Immature natural killer cell (primary cell): Measurements from ENCODE around the gene POLR2C. TPM values are rescaled to one million over a fixed set of nuclear protein-coding genes. Genes with fewer than 3 reads are reported as not detected.
A peak's percentile ranks its signal among the peaks of the same experiment; 100 is the strongest.

Experiments used
- DNase-seq, 3 donors: peaks; one replicate each; pipeline ENCODE4 v3.0.0; 2022; ENCODE audit warnings: mixed read lengths in 1 of 3
- H3K27ac Mint-ChIP-seq, 6 donors: one replicate each; pipeline ENCODE4 v1.8.0; 2020; ENCODE audit warnings: mixed read lengths in 6 of 6, mild to moderate bottlenecking in 5 of 6, inconsistent platforms in 4 of 6, moderate library complexity in 3 of 6
- H3K27me3 Mint-ChIP-seq, 3 donors: one replicate each; pipeline ENCODE4 v1.8.0; 2020 to 2021; ENCODE audit warnings: low read depth in 3 of 3, mild to moderate bottlenecking in 3 of 3, mixed read lengths in 3 of 3, moderate library complexity in 3 of 3, inconsistent platforms in 1 of 3
- H3K36me3 Mint-ChIP-seq, 3 donors: one replicate each; pipeline ENCODE4 v1.8.0; 2020; ENCODE audit warnings: mixed read lengths in 3 of 3, inconsistent platforms in 2 of 3, mild to moderate bottlenecking in 2 of 3
- H3K4me1 Mint-ChIP-seq, 2 donors: one replicate each; pipeline ENCODE4 v1.8.0; 2020; ENCODE audit warnings: inconsistent platforms in 2 of 2, mild to moderate bottlenecking in 2 of 2, mixed read lengths in 2 of 2, moderate library complexity in 1 of 2
- H3K4me3 Mint-ChIP-seq, 5 donors: one replicate each; pipeline ENCODE4 v1.8.0; 2020; ENCODE audit warnings: mild to moderate bottlenecking in 5 of 5, mixed read lengths in 5 of 5, inconsistent platforms in 3 of 5, moderate library complexity in 3 of 5
- H3K9me3 Mint-ChIP-seq, 6 donors: one replicate each; pipeline ENCODE4 v1.8.0; 2020; ENCODE audit warnings: mild to moderate bottlenecking in 6 of 6, mixed read lengths in 6 of 6, inconsistent platforms in 4 of 6, moderate library complexity in 3 of 6
- polyA plus RNA-seq, 3 donors: library from polyadenylated mRNA; unstranded; fragments of 300-500 nt; fragmentation: Illumina TruSeq; gene quantifications; one replicate each; pipeline ENCODE4 v1.2.3, GENCODE V29; 2021

POLR2C gene
- polyA plus RNA-seq, 3 donors from 2014 or later: 38.9 to 60.9 (median 41.6) TPM

DNA sequence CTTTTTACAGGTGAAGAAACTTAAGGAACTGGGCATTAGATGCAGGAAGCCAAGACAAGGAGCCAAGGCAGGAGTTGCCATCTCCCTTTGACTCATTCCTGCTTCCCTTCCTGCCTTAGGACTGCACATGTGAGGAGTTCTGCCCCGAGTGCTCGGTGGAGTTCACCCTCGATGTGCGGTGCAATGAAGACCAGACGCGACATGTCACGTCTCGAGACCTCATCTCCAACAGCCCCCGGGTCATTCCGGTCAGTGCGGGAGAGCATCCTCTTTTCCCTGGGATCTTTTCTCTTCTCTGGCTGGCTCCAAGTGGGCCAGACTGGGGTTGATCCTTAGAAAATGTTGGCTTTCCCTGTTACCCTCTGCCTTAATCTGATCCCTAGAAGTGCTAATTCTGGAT is 6.6 kb downstream of the POLR2C start:
- DNase-seq: no peak
- Mint-ChIP-seq H3K9me3 (no peaks in the 10 kb centered on the region), H3K36me3 (peaks cover 8 to 32% (median 13%) of the 10 kb centered on the region in 3 donors), H3K4me1 (peaks cover 12 to 30% of the 10 kb centered on the region in 2 donors), H3K27me3 (peaks cover 0 to 1% (median 0%) of the 10 kb centered on the region in 3 donors), H3K4me3 (no peak overlapping the region), H3K27ac (no peak overlapping the region)

DNA sequence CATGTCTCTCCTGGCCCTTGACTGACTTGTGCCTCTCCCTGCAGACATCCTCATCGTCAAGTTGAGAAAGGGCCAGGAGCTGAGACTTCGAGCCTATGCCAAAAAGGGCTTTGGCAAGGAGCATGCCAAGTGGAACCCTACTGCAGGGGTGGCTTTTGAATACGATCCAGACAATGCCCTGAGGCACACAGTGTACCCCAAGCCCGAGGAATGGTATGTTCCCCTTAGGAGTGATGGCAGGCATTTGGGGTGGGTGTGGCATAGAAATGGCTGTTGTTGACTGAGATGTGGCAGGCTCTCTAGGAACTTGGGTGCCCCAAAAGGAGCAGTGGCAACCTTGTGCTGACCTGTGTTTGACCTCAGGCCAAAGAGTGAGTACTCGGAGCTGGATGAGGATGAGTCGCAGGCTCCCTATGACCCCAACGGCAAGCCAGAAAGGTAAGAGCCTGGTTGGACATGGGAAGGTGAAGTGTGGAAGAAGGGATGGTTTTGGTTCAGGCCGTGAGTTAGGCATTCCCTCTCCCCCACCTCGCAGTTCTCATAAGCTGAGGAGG is 7.5 kb downstream of the POLR2C start:
- no peak overlapping the region for H3K4me3 Mint-ChIP-seq
- no peaks in the 10 kb centered on the region for H3K9me3 Mint-ChIP-seq
- DNase-seq: no peak
- peaks cover 4 to 30% (median 13%) of the 10 kb centered on the region in 3 donors for H3K36me3 Mint-ChIP-seq
- no peak overlapping the region for H3K27ac Mint-ChIP-seq
- peaks cover 0 to 1% (median 0%) of the 10 kb centered on the region in 3 donors for H3K27me3 Mint-ChIP-seq
- peaks cover 9 to 22% of the 10 kb centered on the region in 2 donors for H3K4me1 Mint-ChIP-seq

DNA sequence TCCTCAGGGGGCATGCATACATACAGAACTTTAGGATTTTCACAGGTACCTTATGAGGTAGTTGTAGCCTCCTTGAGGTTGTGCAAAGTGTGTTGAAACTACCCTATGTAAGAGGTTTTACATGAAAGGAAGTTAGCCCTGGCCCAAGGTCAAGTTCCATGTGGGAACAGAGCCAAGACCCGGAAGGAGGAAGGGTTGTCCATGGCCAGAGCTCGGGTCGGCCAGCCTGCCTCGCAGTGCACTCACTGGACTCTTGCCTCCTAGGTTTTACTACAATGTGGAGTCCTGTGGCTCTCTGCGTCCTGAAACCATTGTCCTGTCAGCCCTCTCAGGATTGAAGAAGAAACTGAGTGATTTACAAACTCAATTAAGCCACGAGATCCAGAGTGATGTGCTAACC is 8.2 kb downstream of the POLR2C start:
- Mint-ChIP-seq H3K4me3 (no peak overlapping the region), H3K36me3 (peaks cover 0 to 30% (median 13%) of the 10 kb centered on the region in 3 donors), H3K4me1 (peaks cover 6 to 15% of the 10 kb centered on the region in 2 donors), H3K27ac (no peak overlapping the region), H3K9me3 (no peaks in the 10 kb centered on the region), H3K27me3 (peaks cover 0 to 1% (median 0%) of the 10 kb centered on the region in 3 donors)
- DNase-seq: no peak

DNA sequence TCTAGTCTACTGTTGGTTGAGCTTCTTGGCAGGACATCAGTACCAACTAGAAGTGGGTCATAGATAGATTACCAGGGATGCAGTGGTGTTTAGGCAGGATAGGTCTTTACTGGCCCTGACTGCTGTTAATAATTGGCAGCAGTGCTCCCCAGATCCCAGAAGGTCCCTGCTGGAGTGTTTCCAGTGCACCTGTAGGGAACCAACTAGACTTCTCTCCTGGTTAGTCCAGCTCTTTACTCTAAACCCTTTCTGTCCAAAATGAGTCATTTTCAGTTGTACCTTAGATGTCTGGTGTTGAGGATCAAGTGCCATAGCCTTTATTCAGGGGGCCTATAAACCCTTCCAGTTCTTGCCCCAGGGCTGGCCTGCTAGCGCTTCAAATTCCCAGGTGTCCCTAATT is 8.7 kb downstream of the POLR2C start:
- H3K4me3 Mint-ChIP-seq: no peak overlapping the region
- H3K27ac Mint-ChIP-seq: peak overlapping the region in 1 of 6 donors; percentile 7
- peaks cover 6 to 13% of the 10 kb centered on the region in 2 donors for H3K4me1 Mint-ChIP-seq
- no peaks in the 10 kb centered on the region for H3K27me3 Mint-ChIP-seq
- no peaks in the 10 kb centered on the region for H3K9me3 Mint-ChIP-seq
- peaks cover 0 to 26% (median 13%) of the 10 kb centered on the region in 3 donors for H3K36me3 Mint-ChIP-seq
- no peak for DNase-seq

DNA sequence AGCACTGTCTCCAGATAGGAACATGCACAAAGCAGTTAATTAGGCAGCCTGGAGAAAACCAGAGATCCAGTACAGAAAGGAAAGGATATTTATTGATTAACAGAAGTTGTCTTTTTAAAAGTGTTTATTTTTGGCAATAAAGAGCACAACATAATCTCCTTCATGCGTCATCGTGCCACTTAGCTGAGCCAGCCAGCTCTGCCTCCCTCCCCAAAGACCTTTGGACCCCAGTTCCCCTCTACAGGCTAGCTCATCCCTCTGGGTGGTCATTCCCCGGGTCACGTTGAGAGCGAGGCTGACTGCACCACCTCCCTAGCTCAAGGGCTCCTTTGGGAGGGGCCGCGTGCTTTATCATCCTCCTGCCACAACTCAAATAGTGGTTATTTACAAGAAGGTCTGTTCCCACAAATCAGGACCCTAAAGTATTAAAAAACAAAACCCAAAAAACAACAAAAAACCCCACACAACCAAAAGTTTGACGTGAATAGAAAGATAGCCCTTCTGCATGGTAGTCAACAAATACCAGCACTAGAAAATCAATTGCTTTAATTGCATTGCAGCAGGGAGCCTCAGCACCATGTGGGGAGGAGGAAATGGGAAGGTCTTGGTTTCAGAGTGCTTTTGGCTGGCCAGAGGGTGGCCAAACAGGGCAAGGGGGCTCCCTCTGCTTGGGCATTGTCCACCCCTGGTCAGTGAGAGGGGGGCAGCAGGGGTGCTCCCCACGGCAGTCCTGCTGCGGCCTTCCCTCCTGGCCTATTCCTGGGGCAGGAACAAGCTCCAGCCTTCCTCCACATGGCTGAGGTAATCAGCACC is 9.6 kb downstream of the POLR2C start:
- H3K36me3 Mint-ChIP-seq: peaks cover 0 to 26% (median 13%) of the 10 kb centered on the region in 3 donors
- H3K27ac Mint-ChIP-seq: peak overlapping the region in 2 of 6 donors; percentile 3 to 14
- H3K4me3 Mint-ChIP-seq: no peak overlapping the region
- H3K4me1 Mint-ChIP-seq: peaks cover 10 to 18% of the 10 kb centered on the region in 2 donors
- no peak for DNase-seq
- H3K9me3 Mint-ChIP-seq: no peaks in the 10 kb centered on the region
- H3K27me3 Mint-ChIP-seq: no peaks in the 10 kb centered on the region

DNA sequence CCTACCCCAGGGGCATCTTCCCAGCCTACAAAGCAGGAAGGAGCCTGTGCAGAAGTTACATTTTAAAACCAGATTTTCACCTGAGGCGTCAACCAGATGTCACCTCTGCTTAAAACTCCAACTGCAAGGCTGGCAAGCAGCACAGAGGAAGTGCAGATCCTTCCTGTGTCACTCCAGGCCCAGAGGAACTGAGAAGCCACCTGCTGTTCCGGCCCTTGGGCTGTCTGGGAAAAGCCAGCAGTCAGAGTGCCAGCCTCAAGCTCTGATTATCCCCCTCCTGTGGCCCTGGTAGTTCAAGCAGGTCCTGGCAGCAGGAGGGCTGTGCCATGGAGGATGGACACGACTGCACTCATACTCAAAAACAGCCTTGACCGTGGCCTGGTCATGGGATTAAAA is 10.2 kb downstream of the POLR2C start:
- H3K27me3 Mint-ChIP-seq: peaks cover 0 to 2% (median 1%) of the 10 kb centered on the region in 3 donors
- H3K36me3 Mint-ChIP-seq: peaks cover 0 to 26% (median 11%) of the 10 kb centered on the region in 3 donors
- no peak for DNase-seq
- H3K4me1 Mint-ChIP-seq: peaks cover 10 to 18% of the 10 kb centered on the region in 2 donors
- no peaks in the 10 kb centered on the region for H3K9me3 Mint-ChIP-seq
- H3K4me3 Mint-ChIP-seq: no peak overlapping the region
- H3K27ac Mint-ChIP-seq: peak overlapping the region in 3 of 6 donors; percentile 17 to 53 (median 24)

DNA sequence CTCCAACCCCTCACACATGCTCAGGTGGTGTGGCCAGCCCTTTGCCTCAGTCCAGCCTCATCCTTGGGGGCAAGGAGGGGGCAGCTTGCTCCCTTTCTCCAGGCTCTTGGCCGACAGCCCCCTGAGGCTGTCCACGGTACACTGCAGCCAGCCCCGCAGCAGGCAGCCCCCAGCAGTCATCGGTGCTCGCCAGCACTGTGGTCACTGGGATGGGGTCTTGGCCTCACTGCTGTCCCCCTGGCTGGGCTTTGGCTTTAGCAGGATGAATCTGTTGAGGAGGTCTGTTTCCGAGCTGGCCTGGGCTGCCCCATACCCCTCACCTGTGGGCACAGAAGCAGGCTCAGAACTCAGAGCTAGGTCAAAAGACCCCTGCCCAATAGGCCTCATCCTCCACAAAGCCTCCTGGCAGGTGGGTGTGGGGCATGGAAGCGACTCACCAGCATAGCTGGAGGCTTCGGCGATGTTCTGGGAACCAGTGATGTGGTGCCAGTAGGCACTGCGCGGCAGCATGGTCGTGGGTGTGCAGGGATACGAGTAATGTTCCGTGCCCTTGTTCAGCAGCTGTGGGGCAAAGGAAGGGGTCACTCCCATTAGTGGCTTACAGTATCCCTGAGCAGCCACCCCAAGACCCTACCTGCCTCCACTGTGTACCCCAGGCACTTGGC is 10.8 kb downstream of the POLR2C start:
- DNase-seq: no peak
- no peak overlapping the region for H3K4me3 Mint-ChIP-seq
- peaks cover 0 to 24% (median 6%) of the 10 kb centered on the region in 3 donors for H3K36me3 Mint-ChIP-seq
- peaks cover 10 to 16% of the 10 kb centered on the region in 2 donors for H3K4me1 Mint-ChIP-seq
- no peaks in the 10 kb centered on the region for H3K9me3 Mint-ChIP-seq
- peaks cover 0 to 2% (median 1%) of the 10 kb centered on the region in 3 donors for H3K27me3 Mint-ChIP-seq
- H3K27ac Mint-ChIP-seq: no peak overlapping the region

DNA sequence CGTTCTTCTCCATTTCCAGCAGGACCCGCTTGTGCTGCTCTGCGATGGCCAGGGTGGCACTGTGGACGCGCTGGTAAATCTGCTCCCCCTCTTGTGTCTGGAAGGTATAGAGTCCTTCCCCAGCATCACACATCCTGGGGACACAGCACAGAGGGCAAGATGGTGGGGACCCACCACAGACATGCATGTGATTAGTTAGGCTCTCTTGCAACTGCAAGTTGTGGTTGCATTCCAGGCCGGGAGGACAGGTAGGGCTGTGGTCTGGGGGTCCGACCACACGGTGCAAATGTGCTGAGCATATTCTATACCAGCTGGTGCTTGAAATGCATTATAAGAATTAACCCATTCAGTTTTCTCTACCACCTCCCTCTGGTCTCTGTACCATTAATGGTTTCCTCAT is 11.4 kb downstream of the POLR2C start:
- H3K4me3 Mint-ChIP-seq: no peak overlapping the region
- H3K36me3 Mint-ChIP-seq: peaks cover 0 to 18% (median 0%) of the 10 kb centered on the region in 3 donors
- H3K9me3 Mint-ChIP-seq: no peaks in the 10 kb centered on the region
- peaks cover 15 to 19% of the 10 kb centered on the region in 2 donors for H3K4me1 Mint-ChIP-seq
- peaks cover 0 to 2% (median 1%) of the 10 kb centered on the region in 3 donors for H3K27me3 Mint-ChIP-seq
- no peak overlapping the region for H3K27ac Mint-ChIP-seq
- DNase-seq: no peak

DNA sequence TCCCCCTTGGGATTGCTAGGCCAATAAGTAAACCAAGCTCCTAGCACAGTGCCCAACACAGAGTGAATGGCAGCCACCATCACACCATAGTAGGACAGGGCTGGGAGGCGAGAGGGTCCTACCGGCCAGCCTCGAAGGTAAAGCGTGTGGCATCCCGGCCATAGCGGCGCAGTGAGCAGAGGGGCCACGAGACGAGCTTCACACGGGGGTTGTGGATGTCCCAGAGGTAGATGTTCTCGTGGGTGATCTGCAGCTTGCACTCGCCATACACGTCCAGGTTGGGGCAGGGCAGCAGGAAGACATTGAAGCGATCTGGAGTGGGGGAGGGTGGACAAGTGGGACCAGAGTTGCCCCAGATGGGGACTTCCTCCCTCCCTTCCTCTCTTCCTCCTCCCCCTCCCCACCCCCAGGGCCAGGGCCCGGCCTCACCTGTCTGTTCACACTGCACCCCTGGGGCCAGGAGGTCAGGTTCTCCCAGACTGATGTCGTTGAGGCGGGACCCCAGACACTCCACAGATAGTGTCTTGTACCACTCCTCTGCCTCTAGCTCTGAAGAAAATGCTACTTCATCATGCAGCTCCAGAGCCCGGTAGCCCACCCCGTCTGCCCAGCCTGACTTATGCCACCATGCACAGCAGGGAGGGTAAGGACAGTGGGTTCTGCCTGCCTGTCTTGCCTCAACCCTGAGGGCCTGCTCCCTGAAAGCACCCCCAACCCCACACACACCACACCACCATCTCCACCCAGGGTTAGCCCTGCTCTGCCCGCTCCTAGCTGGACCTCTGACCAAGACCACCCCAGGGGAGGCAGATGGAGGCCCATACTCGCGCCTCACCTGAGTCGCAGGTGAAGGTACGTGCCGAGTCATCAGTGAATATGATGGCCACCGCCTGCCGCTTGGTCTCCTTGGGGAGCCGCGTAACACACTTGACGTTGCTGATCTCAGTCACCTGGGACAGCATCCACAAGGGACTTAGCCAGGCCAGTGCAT is 12.5 kb downstream of the POLR2C start:
- H3K4me3 Mint-ChIP-seq: no peak overlapping the region

DNA sequence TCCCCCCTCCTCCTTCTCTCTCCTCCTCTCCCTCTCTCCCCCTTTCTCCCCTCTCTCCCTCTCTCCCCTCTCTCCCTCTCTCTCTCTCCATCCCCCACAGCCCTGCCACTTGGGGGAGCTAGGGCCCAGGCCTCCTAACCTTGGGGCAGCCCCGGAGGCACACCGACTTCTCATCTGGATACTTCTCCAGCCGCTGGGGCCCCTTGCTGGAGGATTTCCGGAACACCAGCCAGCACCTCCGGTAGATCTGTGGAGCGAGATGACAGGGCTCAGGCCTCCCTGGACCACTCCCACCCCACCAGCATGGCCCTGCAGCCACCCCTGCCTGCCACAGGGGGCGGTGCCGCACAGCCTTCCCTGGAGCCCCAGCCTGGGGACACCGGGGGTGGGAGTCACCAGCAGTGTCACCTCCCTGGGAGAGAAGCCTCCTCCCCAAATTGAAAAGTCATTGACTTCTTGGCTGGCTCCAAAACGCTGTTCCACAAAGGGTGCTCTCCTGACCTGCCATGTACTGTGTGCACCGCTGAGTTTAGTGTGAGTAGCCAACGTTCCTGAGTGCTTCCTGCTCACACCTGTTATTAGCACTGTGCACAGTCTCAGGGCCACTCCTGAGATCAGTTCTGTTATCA is 13.3 kb downstream of the POLR2C start:
- Mint-ChIP-seq H3K4me1 (peaks cover 20 to 28% of the 10 kb centered on the region in 2 donors), H3K4me3 (peak overlapping the region in 2 of 5 donors; percentile 2 to 7), H3K27ac (no peak overlapping the region), H3K36me3 (peaks cover 0 to 9% (median 0%) of the 10 kb centered on the region in 3 donors), H3K9me3 (no peaks in the 10 kb centered on the region), H3K27me3 (peaks cover 0 to 2% (median 1%) of the 10 kb centered on the region in 3 donors)
- peak; percentile 59 to 71 (median 63) for DNase-seq

More for the DNA sequence above, 12.5 kb downstream of the POLR2C start:
- Mint-ChIP-seq H3K4me1 (peaks cover 20 to 28% of the 10 kb centered on the region in 2 donors), H3K27ac (peak overlapping the region in 1 of 6 donors; percentile 45), H3K9me3 (no peaks in the 10 kb centered on the region), H3K36me3 (peaks cover 0 to 11% (median 0%) of the 10 kb centered on the region in 3 donors), H3K27me3 (peaks cover 0 to 2% (median 1%) of the 10 kb centered on the region in 3 donors)
- DNase-seq: no peak

DNA sequence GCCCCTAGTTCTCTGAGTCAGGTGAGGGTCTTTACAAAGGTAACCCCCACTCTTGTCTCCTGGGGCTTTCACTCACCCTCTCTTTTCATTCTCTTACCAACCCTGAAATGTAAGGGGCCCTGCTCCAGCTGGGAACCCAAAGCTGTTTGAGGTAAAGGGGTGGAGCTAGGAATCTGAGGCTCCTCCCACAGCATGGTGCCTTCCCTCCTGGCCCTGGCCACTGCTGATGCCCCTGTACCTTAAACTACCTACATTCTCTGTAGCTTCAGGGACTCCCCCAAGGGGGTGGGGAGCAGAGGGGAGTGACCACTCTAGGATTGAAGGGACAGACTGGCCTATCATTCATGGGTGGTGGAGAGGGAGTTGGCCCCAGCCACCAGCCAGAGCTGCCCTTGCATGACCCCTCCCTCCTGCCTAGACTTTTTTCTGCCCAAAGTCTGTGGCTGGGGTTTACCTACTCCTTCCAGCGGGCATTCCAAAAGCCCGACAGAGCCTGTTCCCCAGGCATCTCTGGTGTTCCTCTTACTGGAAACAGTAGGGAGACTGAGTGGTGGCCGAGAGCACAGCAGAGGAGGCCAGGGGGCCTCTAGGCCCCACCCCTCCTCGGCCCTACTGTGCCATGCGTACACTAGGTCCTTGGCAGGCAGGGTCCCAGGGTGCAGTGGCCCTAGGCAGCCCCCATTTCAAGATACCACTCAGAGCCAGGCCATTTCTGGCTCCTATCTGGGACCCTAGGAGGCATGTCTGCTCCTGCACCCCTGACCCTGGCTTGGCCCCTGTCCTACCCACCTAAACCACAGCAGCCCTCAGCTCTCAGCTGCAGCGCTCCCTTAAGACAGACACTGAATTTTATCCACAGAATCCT is 14.3 kb downstream of the POLR2C start:
- Mint-ChIP-seq H3K27me3 (peaks cover 0 to 2% (median 1%) of the 10 kb centered on the region in 3 donors), H3K4me1 (peaks cover 20 to 28% of the 10 kb centered on the region in 2 donors), H3K9me3 (no peaks in the 10 kb centered on the region), H3K4me3 (no peak overlapping the region), H3K36me3 (peaks cover 0 to 4% (median 0%) of the 10 kb centered on the region in 3 donors), H3K27ac (no peak overlapping the region)
- DNase-seq: no peak
